ENCODE measurements around the gene ACOT11. TPM values are rescaled to one million over a fixed set of nuclear protein-coding genes. Genes with fewer than 3 reads are reported as not detected.
"Not testable (repeated sequence)": the region's sequence is repeated elsewhere in the genome, so short reads cannot be mapped to it uniquely, and the experiment has no call there.

The ACOT11 gene
- total and polyA plus RNA-seq, 2 experiments from 2014 or later: 13.8 to 20.0 TPM

DNA sequence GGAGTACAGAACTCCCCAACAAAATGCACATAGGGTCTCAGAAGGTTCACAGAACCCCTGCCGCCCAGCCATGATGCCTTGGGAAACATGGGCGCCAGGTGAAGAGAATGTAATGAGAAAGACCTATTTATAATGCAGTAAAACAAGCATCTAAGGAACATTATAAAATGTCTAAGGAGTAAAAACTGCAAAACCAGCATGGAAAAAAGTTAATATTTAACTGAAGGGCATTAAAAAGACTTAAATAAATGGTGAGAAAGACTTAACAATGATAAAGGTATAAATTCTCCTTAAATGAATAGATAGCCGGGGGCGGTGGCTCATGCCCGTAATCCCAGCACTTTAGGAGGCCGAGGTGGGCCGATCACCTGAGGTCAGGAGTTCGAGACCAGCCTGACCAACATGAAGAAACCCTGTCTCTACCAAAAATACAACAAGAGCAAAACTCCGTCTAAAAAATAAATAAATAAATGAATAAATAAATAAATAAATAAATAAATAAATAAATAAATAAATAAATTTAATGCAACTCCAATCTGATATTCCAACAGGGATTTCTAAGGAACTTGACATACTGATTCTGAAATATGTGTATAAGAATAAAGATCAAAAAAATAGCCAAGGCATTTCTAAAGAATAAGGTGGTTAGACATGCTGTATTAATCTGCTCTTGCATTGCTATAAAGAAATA, 27.3 kb upstream of the ACOT11 start:
- peak overlapping the region; percentile 24 for H3K27ac ChIP-seq
- WGBS (ENCODE audit: low lambda C conversion rate, missing lambda C conversion rate): 77% methylated on average over 9 of the region's 9 CpGs

GRCh38 chr1:54526565-54526964, 21.5 kb upstream of the ACOT11 start:
- H4K20me1 ChIP-seq (ENCODE audit: insufficient read depth, poor library complexity, severe bottlenecking); H2AFZ ChIP-seq; H3K9me2 ChIP-seq (replicated peaks; ENCODE audit: insufficient read depth); H3K4me1 ChIP-seq (ENCODE audit: insufficient read depth); H3K9me3 ChIP-seq (ENCODE audit: low read depth); DNase-seq (ENCODE audit: low spot score); H3K27ac ChIP-seq; H3K27me3 ChIP-seq; H3K4me2 ChIP-seq; H3K36me3 ChIP-seq (replicated peaks; ENCODE audit: insufficient read depth, low read depth); H3K4me3 ChIP-seq; H3K79me2 ChIP-seq: not testable (repeated sequence)
- WGBS (ENCODE audit: low lambda C conversion rate, missing lambda C conversion rate): 76% methylated on average over 3 of the region's 3 CpGs

More for the DNA sequence above, 27.3 kb upstream of the ACOT11 start:
- Histone ChIP-seq H3K9me3 (ENCODE audit: low read depth) (no peaks in the 10 kb centered on the region), H3K9me2 (replicated peaks; ENCODE audit: insufficient read depth) (no peaks in the 10 kb centered on the region), H3K27me3 (no peaks in the 10 kb centered on the region), H3K79me2 (no peaks in the 10 kb centered on the region), H3K4me2 (no peak overlapping the region), H4K20me1 (ENCODE audit: insufficient read depth, poor library complexity, severe bottlenecking) (no peaks in the 10 kb centered on the region), H3K4me3 (no peak overlapping the region), H3K36me3 (replicated peaks; ENCODE audit: insufficient read depth, low read depth) (no peaks in the 10 kb centered on the region), H3K4me1 (ENCODE audit: insufficient read depth) (no peaks in the 10 kb centered on the region), H2AFZ (no peak overlapping the region)
- no peak for DNase-seq (ENCODE audit: low spot score)
- TF ChIP-seq EZH2phosphoT487 (IDR thresholded peaks at IDR 0.05; ENCODE audit: low read depth, severe bottlenecking, unreplicated experiment): no peak
- TF ChIP-seq, protein P1, sequence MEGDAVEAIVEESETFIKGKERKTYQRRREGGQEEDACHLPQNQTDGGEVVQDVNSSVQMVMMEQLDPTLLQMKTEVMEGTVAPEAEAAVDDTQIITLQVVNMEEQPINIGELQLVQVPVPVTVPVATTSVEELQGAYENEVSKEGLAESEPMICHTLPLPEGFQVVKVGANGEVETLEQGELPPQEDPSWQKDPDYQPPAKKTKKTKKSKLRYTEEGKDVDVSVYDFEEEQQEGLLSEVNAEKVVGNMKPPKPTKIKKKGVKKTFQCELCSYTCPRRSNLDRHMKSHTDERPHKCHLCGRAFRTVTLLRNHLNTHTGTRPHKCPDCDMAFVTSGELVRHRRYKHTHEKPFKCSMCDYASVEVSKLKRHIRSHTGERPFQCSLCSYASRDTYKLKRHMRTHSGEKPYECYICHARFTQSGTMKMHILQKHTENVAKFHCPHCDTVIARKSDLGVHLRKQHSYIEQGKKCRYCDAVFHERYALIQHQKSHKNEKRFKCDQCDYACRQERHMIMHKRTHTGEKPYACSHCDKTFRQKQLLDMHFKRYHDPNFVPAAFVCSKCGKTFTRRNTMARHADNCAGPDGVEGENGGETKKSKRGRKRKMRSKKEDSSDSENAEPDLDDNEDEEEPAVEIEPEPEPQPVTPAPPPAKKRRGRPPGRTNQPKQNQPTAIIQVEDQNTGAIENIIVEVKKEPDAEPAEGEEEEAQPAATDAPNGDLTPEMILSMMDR (IDR thresholded peaks at IDR 0.05; ENCODE audit: poor library complexity): no peak

GRCh38 chr1:54528613-54529012, 19.4 kb upstream of the ACOT11 start:
- H3K27ac ChIP-seq: no peak overlapping the region
- no peak overlapping the region for H2AFZ ChIP-seq
- TF ChIP-seq, protein P1 (IDR thresholded peaks at IDR 0.05; ENCODE audit: poor library complexity): no peak
- TF ChIP-seq EZH2 (IDR thresholded peaks at IDR 0.05; ENCODE audit: borderline replicate concordance) (no peak), EZH2phosphoT487 (IDR thresholded peaks at IDR 0.05; ENCODE audit: low read depth, severe bottlenecking, unreplicated experiment) (no peak)
- no peaks in the 10 kb centered on the region for H3K79me2 ChIP-seq
- H4K20me1 ChIP-seq (ENCODE audit: insufficient read depth, poor library complexity, severe bottlenecking): no peaks in the 10 kb centered on the region
- no peak for DNase-seq (ENCODE audit: low spot score)
- no peak overlapping the region for H3K4me3 ChIP-seq
- 92% methylated on average over 1 of the region's 1 CpG for WGBS (ENCODE audit: low lambda C conversion rate, missing lambda C conversion rate)
- no peak overlapping the region for H3K4me2 ChIP-seq
- no peaks in the 10 kb centered on the region for H3K36me3 ChIP-seq (replicated peaks; ENCODE audit: insufficient read depth, low read depth)
- no peaks in the 10 kb centered on the region for H3K4me1 ChIP-seq (ENCODE audit: insufficient read depth)
- no peaks in the 10 kb centered on the region for H3K27me3 ChIP-seq
- H3K9me2 ChIP-seq (replicated peaks; ENCODE audit: insufficient read depth): no peaks in the 10 kb centered on the region
- H3K9me3 ChIP-seq (ENCODE audit: low read depth): no peaks in the 10 kb centered on the region

GRCh38 chr1:54532033-54532432, 16.0 kb upstream of the ACOT11 start:
- WGBS (ENCODE audit: low lambda C conversion rate, missing lambda C conversion rate): 96% methylated on average over 2 of the region's 2 CpGs
- Histone ChIP-seq H3K9me3 (ENCODE audit: low read depth) (no peaks in the 10 kb centered on the region), H3K9me2 (replicated peaks; ENCODE audit: insufficient read depth) (no peaks in the 10 kb centered on the region), H4K20me1 (ENCODE audit: insufficient read depth, poor library complexity, severe bottlenecking) (no peaks in the 10 kb centered on the region), H2AFZ (no peak overlapping the region), H3K79me2 (no peaks in the 10 kb centered on the region), H3K4me1 (ENCODE audit: insufficient read depth) (no peaks in the 10 kb centered on the region), H3K27ac (no peak overlapping the region), H3K36me3 (replicated peaks; ENCODE audit: insufficient read depth, low read depth) (no peaks in the 10 kb centered on the region), H3K27me3 (no peaks in the 10 kb centered on the region), H3K4me2 (no peak overlapping the region), H3K4me3 (no peak overlapping the region)
- TF ChIP-seq, protein P1 (IDR thresholded peaks at IDR 0.05; ENCODE audit: poor library complexity): no peak
- TF ChIP-seq EZH2phosphoT487 (IDR thresholded peaks at IDR 0.05; ENCODE audit: low read depth, severe bottlenecking, unreplicated experiment) (no peak), EZH2 (IDR thresholded peaks at IDR 0.05; ENCODE audit: borderline replicate concordance) (no peak)
- no peak for DNase-seq (ENCODE audit: low spot score)

GRCh38 chr1:54536656-54537055, 11.4 kb upstream of the ACOT11 start:
- H2AFZ ChIP-seq; H3K36me3 ChIP-seq (replicated peaks; ENCODE audit: insufficient read depth, low read depth); H3K4me3 ChIP-seq; H3K27me3 ChIP-seq; H3K79me2 ChIP-seq; H3K9me2 ChIP-seq (replicated peaks; ENCODE audit: insufficient read depth); DNase-seq (ENCODE audit: low spot score); H4K20me1 ChIP-seq (ENCODE audit: insufficient read depth, poor library complexity, severe bottlenecking); H3K4me1 ChIP-seq (ENCODE audit: insufficient read depth); H3K27ac ChIP-seq; H3K9me3 ChIP-seq (ENCODE audit: low read depth); H3K4me2 ChIP-seq: not testable (repeated sequence)
- 76% methylated on average over 4 of the region's 4 CpGs for WGBS (ENCODE audit: low lambda C conversion rate, missing lambda C conversion rate)
